ENCODE results near the gene TBCK. TPM values are rescaled to one million over a fixed set of nuclear protein-coding genes. Genes with fewer than 3 reads are reported as not detected.

Gene TBCK
- total and polyA plus RNA-seq, 2 donors (not counting 1 experiment from before 2014, with no cell fraction given), result 17.5 to 86.1 TPM

GRCh38 chr4:106329041-106329618 lies 13.1 kb upstream of the TBCK start:
- intact Hi-C loops (cut with micrococcal nuclease), result loop anchor here (1.0 kb wide), 1 partner anchor 1408 kb away; no protein-coding TSS in a partner anchor
- peaks cover 3% of the 10 kb centered on the region for H3K79me2 ChIP-seq (ENCODE audit: control insufficient read depth, insufficient read depth, low read length)
- ATAC-seq (ENCODE audit: low read depth), result peak; percentile 28
- H3K4me1 ChIP-seq (ENCODE audit: control insufficient read depth in 2 of 2, insufficient read depth in 2 of 2, low read length in 2 of 2), result no peaks in the 10 kb centered on the region
- H3K36me3 ChIP-seq (replicated peaks in 1 of 2; ENCODE audit: control extremely low read depth in 1 of 2, control insufficient read depth in 1 of 2, extremely low read depth in 1 of 2, insufficient read depth in 2 of 2, low read length in 1 of 2), result peaks cover 0 to 58% of the 10 kb centered on the region in 2 experiments
- no peaks in the 10 kb centered on the region for H3K9me3 ChIP-seq (ENCODE audit: control extremely low read depth in 1 of 3, control insufficient read depth in 2 of 3, insufficient read depth in 1 of 3, low read length in 2 of 3)
- CTCF ChIA-PET, result interaction anchor here (0.7 to 1.5 kb wide), 4 partner anchors 10 to 1406 kb away, joined by 3 to 13 read pairs (median 4); no protein-coding TSS in a partner anchor
- POLR2A ChIA-PET, result no interaction called here
- no peaks in the 10 kb centered on the region for H4K20me1 ChIP-seq (ENCODE audit: control insufficient read depth, insufficient read depth, low read length, poor library complexity, severe bottlenecking)
- no peak overlapping the region for H3K4me2 ChIP-seq (replicated peaks; ENCODE audit: low read depth, low read length, poor library complexity, severe bottlenecking)
- no peak overlapping the region for H3K27ac ChIP-seq (ENCODE audit: low read length in 2 of 2)
- H3K27ac Mint-ChIP-seq, result no peak overlapping the region
- no peak overlapping the region for H3K4me3 Mint-ChIP-seq
- no peak overlapping the region for H3K4me3 ChIP-seq (ENCODE audit: control extremely low read depth in 1 of 5, extremely low read depth in 1 of 5, insufficient read depth in 1 of 5, low read depth in 2 of 5, low read length in 4 of 5)
- TF ChIP-seq EZH2 (IDR thresholded peaks at IDR 0.05; ENCODE audit: borderline replicate concordance, insufficient read depth, low read depth, low read length, poor library complexity, severe bottlenecking) (no peak), CTCF (IDR thresholded peaks at IDR 0.05) (peak; percentile 69)
- no peaks in the 10 kb centered on the region for H3K4me1 Mint-ChIP-seq
- peak; percentile 29 for DNase-seq
- no CpG with 5 or more reads among the region's 1 CpG for WGBS (ENCODE audit: insufficient coverage)
- H3K9ac ChIP-seq (ENCODE audit: low read length), result no peak overlapping the region
- no peaks in the 10 kb centered on the region for H3K27me3 Mint-ChIP-seq
- H2AFZ ChIP-seq (ENCODE audit: insufficient read depth, low read depth, low read length, poor library complexity, severe bottlenecking), result no peak overlapping the region
- no peaks in the 10 kb centered on the region for H3K27me3 ChIP-seq (replicated peaks in 1 of 4; ENCODE audit: control extremely low read depth in 1 of 4, control insufficient read depth in 3 of 4, insufficient read depth in 4 of 4, low read length in 3 of 4)
- no peaks in the 10 kb centered on the region for H3K9me3 Mint-ChIP-seq (ENCODE audit: insufficient read depth)

DNA sequence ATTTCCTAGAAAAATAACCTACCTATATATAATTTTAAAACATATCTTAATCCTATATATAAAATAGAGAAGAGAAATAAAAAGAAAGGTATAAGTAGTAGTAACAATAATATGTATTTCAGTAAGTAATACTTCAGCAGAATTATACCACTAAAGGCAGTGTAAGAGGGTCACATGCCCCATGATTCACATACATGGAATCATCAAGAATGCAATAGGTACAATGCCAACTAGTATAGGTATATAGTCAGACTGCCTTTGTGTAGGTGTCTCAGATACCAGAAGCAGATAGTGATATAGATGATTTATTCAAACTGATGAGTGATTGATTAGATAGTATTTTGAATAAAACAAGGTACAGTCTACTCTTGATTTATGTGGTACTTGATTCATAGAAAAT lies 9.8 kb upstream of the TBCK start:
- Mint-ChIP-seq H3K4me3 (no peak overlapping the region), H3K9me3 (ENCODE audit: insufficient read depth) (no peaks in the 10 kb centered on the region), H3K27ac (no peak overlapping the region), H3K4me1 (peaks cover 5% of the 10 kb centered on the region), H3K27me3 (no peaks in the 10 kb centered on the region)
- no peaks in the 10 kb centered on the region for H3K27me3 ChIP-seq (replicated peaks in 1 of 4; ENCODE audit: control extremely low read depth in 1 of 4, control insufficient read depth in 3 of 4, insufficient read depth in 4 of 4, low read length in 3 of 4)
- no peaks in the 10 kb centered on the region for H3K4me1 ChIP-seq (ENCODE audit: control insufficient read depth in 2 of 2, insufficient read depth in 2 of 2, low read length in 2 of 2)
- H3K79me2 ChIP-seq (ENCODE audit: control insufficient read depth, insufficient read depth, low read length), result peaks cover 14% of the 10 kb centered on the region
- no peak overlapping the region for H3K4me3 ChIP-seq (ENCODE audit: control extremely low read depth in 1 of 5, extremely low read depth in 1 of 5, insufficient read depth in 1 of 5, low read depth in 2 of 5, low read length in 4 of 5)
- H3K4me2 ChIP-seq (replicated peaks; ENCODE audit: low read depth, low read length, poor library complexity, severe bottlenecking), result no peak overlapping the region
- ChIA-PET CTCF (no interaction called here), POLR2A (no interaction called here)
- H2AFZ ChIP-seq (ENCODE audit: insufficient read depth, low read depth, low read length, poor library complexity, severe bottlenecking), result no peak overlapping the region
- H3K9ac ChIP-seq (ENCODE audit: low read length), result no peak overlapping the region
- ATAC-seq (ENCODE audit: low read depth), result no peak
- intact Hi-C loops (cut with micrococcal nuclease), result no loop called here
- peaks cover 0 to 35% of the 10 kb centered on the region in 2 experiments for H3K36me3 ChIP-seq (replicated peaks in 1 of 2; ENCODE audit: control extremely low read depth in 1 of 2, control insufficient read depth in 1 of 2, extremely low read depth in 1 of 2, insufficient read depth in 2 of 2, low read length in 1 of 2)
- H3K27ac ChIP-seq (ENCODE audit: low read length in 2 of 2), result no peak overlapping the region
- no peaks in the 10 kb centered on the region for H4K20me1 ChIP-seq (ENCODE audit: control insufficient read depth, insufficient read depth, low read length, poor library complexity, severe bottlenecking)
- no peak for DNase-seq
- TF ChIP-seq CTCF (IDR thresholded peaks at IDR 0.05) (no peak), EZH2 (IDR thresholded peaks at IDR 0.05; ENCODE audit: borderline replicate concordance, insufficient read depth, low read depth, low read length, poor library complexity, severe bottlenecking) (no peak)
- peaks cover 0 to 6% (median 0%) of the 10 kb centered on the region in 3 donors for H3K9me3 ChIP-seq (ENCODE audit: control extremely low read depth in 1 of 3, control insufficient read depth in 2 of 3, insufficient read depth in 1 of 3, low read length in 2 of 3)

Data from B cell (primary cell).